ENCODE data around the gene REV3L. TPM values are rescaled to one million over a fixed set of nuclear protein-coding genes. Genes with fewer than 3 reads are reported as not detected.
"Not testable (repeated sequence)": the region's sequence is repeated elsewhere in the genome, so short reads cannot be mapped to it uniquely, and the experiment has no call there.

The REV3L gene
- polyA plus RNA-seq, 1 experiment, result 19.1 TPM

DNA sequence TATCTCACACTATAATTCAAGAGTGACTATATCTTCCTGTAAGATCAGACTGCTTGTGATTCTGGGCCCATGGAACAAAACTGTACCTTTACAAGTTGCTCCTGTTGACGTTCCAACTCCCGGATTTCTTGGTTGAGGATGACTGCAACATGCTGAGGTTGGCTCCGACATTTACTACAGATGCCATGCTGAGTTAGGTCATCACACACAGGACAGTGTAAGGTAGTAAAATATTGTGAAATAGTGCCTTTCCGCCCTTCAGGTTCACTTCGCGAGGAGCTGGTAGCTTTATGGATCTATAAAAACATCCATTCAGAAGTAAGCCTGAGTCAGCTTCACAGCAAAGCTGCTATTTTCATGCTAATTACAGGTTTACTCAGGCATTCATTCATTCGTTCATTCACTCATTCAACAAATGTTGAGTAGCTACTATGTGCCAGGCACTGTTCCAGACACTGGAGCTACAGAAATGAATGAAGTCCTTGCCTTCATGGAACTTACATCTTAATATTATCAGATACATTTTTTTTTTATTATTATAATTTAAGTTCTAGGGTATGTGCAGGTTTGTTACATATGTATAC is 175.7 kb downstream of the REV3L start:
- POLR2A ChIA-PET, result no interaction called here
- peaks cover 25% of the 10 kb centered on the region for H3K36me3 ChIP-seq (ENCODE audit: control insufficient read depth, insufficient read depth, low read length)
- no peaks in the 10 kb centered on the region for H3K27me3 ChIP-seq (ENCODE audit: control insufficient read depth, insufficient read depth, low read length)
- H3K4me3 ChIP-seq (ENCODE audit: low read depth, low read length), result no peak overlapping the region
- CTCF ChIA-PET, result no interaction called here
- TF ChIP-seq, protein P1, sequence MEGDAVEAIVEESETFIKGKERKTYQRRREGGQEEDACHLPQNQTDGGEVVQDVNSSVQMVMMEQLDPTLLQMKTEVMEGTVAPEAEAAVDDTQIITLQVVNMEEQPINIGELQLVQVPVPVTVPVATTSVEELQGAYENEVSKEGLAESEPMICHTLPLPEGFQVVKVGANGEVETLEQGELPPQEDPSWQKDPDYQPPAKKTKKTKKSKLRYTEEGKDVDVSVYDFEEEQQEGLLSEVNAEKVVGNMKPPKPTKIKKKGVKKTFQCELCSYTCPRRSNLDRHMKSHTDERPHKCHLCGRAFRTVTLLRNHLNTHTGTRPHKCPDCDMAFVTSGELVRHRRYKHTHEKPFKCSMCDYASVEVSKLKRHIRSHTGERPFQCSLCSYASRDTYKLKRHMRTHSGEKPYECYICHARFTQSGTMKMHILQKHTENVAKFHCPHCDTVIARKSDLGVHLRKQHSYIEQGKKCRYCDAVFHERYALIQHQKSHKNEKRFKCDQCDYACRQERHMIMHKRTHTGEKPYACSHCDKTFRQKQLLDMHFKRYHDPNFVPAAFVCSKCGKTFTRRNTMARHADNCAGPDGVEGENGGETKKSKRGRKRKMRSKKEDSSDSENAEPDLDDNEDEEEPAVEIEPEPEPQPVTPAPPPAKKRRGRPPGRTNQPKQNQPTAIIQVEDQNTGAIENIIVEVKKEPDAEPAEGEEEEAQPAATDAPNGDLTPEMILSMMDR (IDR thresholded peaks at IDR 0.05; ENCODE audit: insufficient read depth, low read depth, low read length), result no peak
- DNase-seq (ENCODE audit: low read depth), result no peak

GRCh38 chr6:111306104-111306888 is 176.7 kb downstream of the REV3L start:
- TF ChIP-seq, protein P1 (IDR thresholded peaks at IDR 0.05; ENCODE audit: insufficient read depth, low read depth, low read length), result no peak
- ChIA-PET POLR2A (no interaction called here), CTCF (no interaction called here)
- Histone ChIP-seq H3K36me3 (ENCODE audit: control insufficient read depth, insufficient read depth, low read length) (peaks cover 25% of the 10 kb centered on the region), H3K4me3 (ENCODE audit: low read depth, low read length) (no peak overlapping the region), H3K27me3 (ENCODE audit: control insufficient read depth, insufficient read depth, low read length) (no peaks in the 10 kb centered on the region)
- no peak for DNase-seq (ENCODE audit: low read depth)

GRCh38 chr6:111301946-111302345 is 181.1 kb downstream of the REV3L start:
- CTCF ChIA-PET, result interaction anchor here (0.7 kb wide), 1 partner anchor 43 kb away, joined by 3 read pairs; a partner anchor contains a TSS

GRCh38 chr6:111300938-111301800 is 181.8 kb downstream of the REV3L start:
- H3K4me3 ChIP-seq (ENCODE audit: low read depth, low read length); H3K27me3 ChIP-seq (ENCODE audit: control insufficient read depth, insufficient read depth, low read length); DNase-seq (ENCODE audit: low read depth); POLR2A ChIA-PET; CTCF ChIA-PET; H3K36me3 ChIP-seq (ENCODE audit: control insufficient read depth, insufficient read depth, low read length): not testable (repeated sequence)

More at GRCh38 chr6:111301946-111302345, 181.1 kb downstream of the REV3L start:
- DNase-seq (ENCODE audit: low read depth), result no peak
- TF ChIP-seq, protein P1 (IDR thresholded peaks at IDR 0.05; ENCODE audit: insufficient read depth, low read depth, low read length), result no peak
- peaks cover 11% of the 10 kb centered on the region for H3K36me3 ChIP-seq (ENCODE audit: control insufficient read depth, insufficient read depth, low read length)
- no peak overlapping the region for H3K4me3 ChIP-seq (ENCODE audit: low read depth, low read length)
- H3K27me3 ChIP-seq (ENCODE audit: control insufficient read depth, insufficient read depth, low read length), result no peaks in the 10 kb centered on the region
- POLR2A ChIA-PET, result no interaction called here

GRCh38 chr6:111297776-111298175 is 185.2 kb downstream of the REV3L start:
- TF ChIP-seq, protein P1 (IDR thresholded peaks at IDR 0.05; ENCODE audit: insufficient read depth, low read depth, low read length), result no peak
- no peak for DNase-seq (ENCODE audit: low read depth)
- Histone ChIP-seq H3K36me3 (ENCODE audit: control insufficient read depth, insufficient read depth, low read length) (peaks cover 3% of the 10 kb centered on the region), H3K27me3 (ENCODE audit: control insufficient read depth, insufficient read depth, low read length) (no peaks in the 10 kb centered on the region), H3K4me3 (ENCODE audit: low read depth, low read length) (no peak overlapping the region)
- CTCF ChIA-PET, result interaction anchor here (1.4 kb wide), 1 partner anchor 39 kb away, joined by 4 read pairs; a partner anchor contains a TSS
- POLR2A ChIA-PET, result no interaction called here

Data from BJ (cell line).